K562 (cell line): ENCODE measurements around the gene KPRP. TPM values are rescaled to one million over a fixed set of nuclear protein-coding genes. Genes with fewer than 3 reads are reported as not detected.
A peak's percentile ranks its signal among the peaks of the same experiment; 100 is the strongest.

Experiments
- MCM5 ChIP-seq: fragments of 450-650 bp; IDR thresholded peaks from 2 replicates; pipeline ENCODE4 v1.6.1; 2016; ENCODE audit warnings: low read depth
- RAD21 ChIP-seq, 2 experiments: fragments of 250-450 bp in 1 of 2; fragments of 450-650 bp in 1 of 2; sonication (Bioruptor Pico) in 1 of 2; formaldehyde crosslinking in 1 of 2; IDR thresholded peaks in 1 of 2; conservative IDR thresholded peaks in 1 of 2; 2 replicates each; pipeline versions ENCODE4 v1.4.0 to v1.8.0; 2020 to 2022; ENCODE audit warnings: mild to moderate bottlenecking in 2 of 2, moderate library complexity in 1 of 2
- polyA plus RNA-seq, 8 experiments: library from polyadenylated mRNA; depleted of rRNA in 4 of 8; stranded (reverse) in 5 of 8; unstranded in 3 of 8; fragments of >200 nt; fragmentation: Nextera tagmentation in 2 of 8; fragmentation: Illumina TruSeq in 1 of 8; extraction: Ambion mirVana in 2 of 8; extraction: Trizol in 1 of 8; gene quantifications; 2 replicates each; pipeline versions ENCODE4 v1.2.1 to v1.2.3, GENCODE V29; 2011 to 2014; ENCODE audit warnings: inconsistent platforms in 1 of 8, missing spikeins in 1 of 8
- total RNA-seq, 7 experiments: library from RNA; depleted of rRNA in 6 of 7; stranded (reverse); fragments of >200 nt in 6 of 7; fragmentation: Illumina TruSeq in 2 of 7; extraction: Trizol in 2 of 7; gene quantifications; 2 replicates each; pipeline versions ENCODE4 v1.2.1 to v1.2.3, GENCODE V29; 2011 to 2021; ENCODE audit warnings: low replicate concordance in 1 of 7
- TF ChIP-seq, protein P1 (sequence below), 2 experiments: fragments of 450-650 bp; formaldehyde crosslinking in 1 of 2; IDR thresholded peaks; 2 replicates each; pipeline versions ENCODE4 v1.4.0 to v1.6.1; 2014 to 2020; ENCODE audit warnings: mild to moderate bottlenecking in 2 of 2, borderline replicate concordance in 1 of 2, low read depth in 1 of 2

Gene KPRP
- total and polyA plus RNA-seq, 9 of the 15 experiments (the other 6 are each of a cell fraction or from before 2014, with no cell fraction given) = not detected

DNA sequence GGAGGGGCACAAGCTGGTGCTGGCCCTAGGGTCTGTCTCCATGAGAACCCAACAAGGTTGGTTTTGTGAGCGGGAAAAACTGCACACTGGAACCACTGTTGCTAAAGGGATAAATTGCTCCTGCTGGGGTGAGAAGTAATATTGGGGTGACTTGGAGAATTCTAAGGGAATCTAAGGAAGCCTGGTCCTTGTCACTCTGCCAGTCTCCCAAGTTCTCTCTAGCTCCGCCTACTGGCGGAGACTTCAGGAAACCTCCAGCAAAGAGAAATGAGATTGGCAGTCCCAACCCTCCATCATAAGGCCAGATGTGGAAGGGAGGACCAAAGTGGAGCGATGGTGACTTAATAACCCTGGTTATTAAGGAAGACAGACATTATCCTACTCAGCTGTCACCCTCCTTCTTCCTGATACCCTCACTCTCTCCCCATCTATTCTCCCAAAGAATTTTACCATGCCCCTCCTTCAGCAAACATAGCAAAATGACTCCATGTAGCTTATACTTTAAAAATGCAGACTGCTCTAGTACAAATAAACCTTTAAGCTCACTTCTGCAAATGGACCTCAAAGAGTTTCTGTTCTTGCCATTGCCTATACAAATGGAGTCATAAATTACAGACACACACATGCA is 19.8 kb downstream of the KPRP start (continued):
- TF ChIP-seq, protein P1, sequence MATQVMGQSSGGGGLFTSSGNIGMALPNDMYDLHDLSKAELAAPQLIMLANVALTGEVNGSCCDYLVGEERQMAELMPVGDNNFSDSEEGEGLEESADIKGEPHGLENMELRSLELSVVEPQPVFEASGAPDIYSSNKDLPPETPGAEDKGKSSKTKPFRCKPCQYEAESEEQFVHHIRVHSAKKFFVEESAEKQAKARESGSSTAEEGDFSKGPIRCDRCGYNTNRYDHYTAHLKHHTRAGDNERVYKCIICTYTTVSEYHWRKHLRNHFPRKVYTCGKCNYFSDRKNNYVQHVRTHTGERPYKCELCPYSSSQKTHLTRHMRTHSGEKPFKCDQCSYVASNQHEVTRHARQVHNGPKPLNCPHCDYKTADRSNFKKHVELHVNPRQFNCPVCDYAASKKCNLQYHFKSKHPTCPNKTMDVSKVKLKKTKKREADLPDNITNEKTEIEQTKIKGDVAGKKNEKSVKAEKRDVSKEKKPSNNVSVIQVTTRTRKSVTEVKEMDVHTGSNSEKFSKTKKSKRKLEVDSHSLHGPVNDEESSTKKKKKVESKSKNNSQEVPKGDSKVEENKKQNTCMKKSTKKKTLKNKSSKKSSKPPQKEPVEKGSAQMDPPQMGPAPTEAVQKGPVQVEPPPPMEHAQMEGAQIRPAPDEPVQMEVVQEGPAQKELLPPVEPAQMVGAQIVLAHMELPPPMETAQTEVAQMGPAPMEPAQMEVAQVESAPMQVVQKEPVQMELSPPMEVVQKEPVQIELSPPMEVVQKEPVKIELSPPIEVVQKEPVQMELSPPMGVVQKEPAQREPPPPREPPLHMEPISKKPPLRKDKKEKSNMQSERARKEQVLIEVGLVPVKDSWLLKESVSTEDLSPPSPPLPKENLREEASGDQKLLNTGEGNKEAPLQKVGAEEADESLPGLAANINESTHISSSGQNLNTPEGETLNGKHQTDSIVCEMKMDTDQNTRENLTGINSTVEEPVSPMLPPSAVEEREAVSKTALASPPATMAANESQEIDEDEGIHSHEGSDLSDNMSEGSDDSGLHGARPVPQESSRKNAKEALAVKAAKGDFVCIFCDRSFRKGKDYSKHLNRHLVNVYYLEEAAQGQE (IDR thresholded peaks at IDR 0.05; ENCODE audit: borderline replicate concordance) = 0 out of 2 replicates have a peak, but pooled peaks have one; percentile 8
- TF ChIP-seq, protein P1 (CRISPR knock-in tag; IDR thresholded peaks at IDR 0.05; ENCODE audit: low read depth) = no peak
- peak in 1 of 2 experiments; percentile 35; a peak in 2 of 4 replicates for TF ChIP-seq RAD21 (CRISPR knock-in tag; conservative IDR thresholded peaks at IDR 0.05 in 1 of 2, IDR thresholded peaks at IDR 0.05 in 1 of 2)
- TF ChIP-seq MCM5 = no peak
